Muscle layer of colon (tissue), 2 donors: ENCODE measurements around the gene ZC3H12D.

Experiments used
- H3K27ac ChIP-seq: one replicate; pipeline ENCODE4 v1.7.0; 2013; ENCODE audit warnings: low read depth, mild to moderate bottlenecking, low read length, moderate library complexity
- H3K27me3 ChIP-seq, 2 donors: one replicate each; pipeline ENCODE4 v1.7.0; 2013; ENCODE audit warnings: low read length in 2 of 2, mild to moderate bottlenecking in 2 of 2; ENCODE audit not compliant: insufficient read depth in 2 of 2, control insufficient read depth in 1 of 2
- H3K36me3 ChIP-seq: one replicate; pipeline ENCODE4 v1.7.0; 2013; ENCODE audit warnings: mild to moderate bottlenecking, low read length; ENCODE audit not compliant: insufficient read depth
- H3K4me1 ChIP-seq: one replicate; pipeline ENCODE4 v1.7.0; 2013; ENCODE audit warnings: mild to moderate bottlenecking, low read length; ENCODE audit not compliant: insufficient read depth
- H3K4me3 ChIP-seq, 2 donors: one replicate each; pipeline ENCODE4 v1.7.0; 2013; ENCODE audit warnings: low read length in 2 of 2, low read depth in 1 of 2, mild to moderate bottlenecking in 1 of 2, moderate library complexity in 1 of 2
- H3K9ac ChIP-seq: one replicate; pipeline ENCODE4 v1.7.0; 2013; ENCODE audit warnings: low read length
- H3K9me3 ChIP-seq: one replicate; pipeline ENCODE4 v1.7.0; 2013; ENCODE audit warnings: mild to moderate bottlenecking, low read length
- donor health status: abdominal sarcoma.
- donor health status: Adenocarcinoma of cecum.

ZC3H12D gene

DNA sequence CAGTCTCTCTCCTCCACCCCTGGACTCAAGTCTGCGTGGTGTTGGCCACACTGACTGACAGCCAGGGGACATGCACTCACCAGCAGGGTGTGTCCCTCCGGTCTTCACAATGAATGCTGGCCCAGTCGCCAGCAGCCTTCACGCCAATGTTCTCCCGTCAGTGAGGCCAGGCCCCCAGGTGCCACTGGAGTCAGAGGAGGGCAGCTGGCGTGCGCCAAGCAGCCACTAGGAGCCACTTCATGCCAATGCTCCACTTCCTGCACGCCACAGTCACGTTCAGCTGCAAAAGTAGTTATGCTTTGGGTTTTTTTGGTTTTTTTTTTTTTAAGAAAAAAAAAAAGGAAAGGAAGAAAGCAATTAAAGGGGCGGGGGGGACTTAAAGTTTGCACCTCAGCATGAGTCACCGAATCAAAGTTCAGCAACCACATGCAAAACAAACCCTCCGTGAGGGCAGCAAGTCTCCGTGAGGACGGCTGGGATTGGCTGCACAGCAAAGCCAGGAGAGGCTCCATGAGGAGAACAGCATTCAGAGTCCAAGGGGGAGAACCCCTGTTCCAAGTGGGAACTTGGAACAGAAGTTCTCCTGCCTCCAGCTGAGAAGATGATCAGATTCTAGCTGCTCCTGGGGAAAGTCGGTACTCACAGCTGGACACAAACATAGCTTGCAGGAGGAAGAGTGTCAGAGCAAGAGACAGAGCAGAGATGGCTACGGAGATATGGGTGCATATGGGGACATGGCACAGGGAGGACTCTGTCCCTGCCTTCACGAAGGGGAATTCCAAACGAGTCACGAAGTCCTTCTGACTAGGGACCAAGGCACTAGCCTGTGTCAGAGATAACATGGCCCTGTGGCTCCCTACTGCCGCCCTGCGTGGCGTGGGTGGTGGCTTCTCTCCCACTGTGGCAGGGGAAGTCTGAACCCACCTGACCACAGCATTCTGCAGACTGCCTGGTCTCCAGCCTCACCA lies at the start of gene ZC3H12D:
Gene ZC3H12D (minus strand): TSS at position 282 of the 968 bp plus-strand sequence. CDS start 10,471 bp downstream, outside the sequence.
- H3K9me3 ChIP-seq, result no peaks in the 10 kb centered on the region
- no peak within 1 kb of the TSS for H3K27ac ChIP-seq
- no peaks in the 10 kb centered on the region for H3K36me3 ChIP-seq
- H3K9ac ChIP-seq, result no peak within 1 kb of the TSS
- no peaks in the 10 kb centered on the region for H3K4me1 ChIP-seq
- no peak within 1 kb of the TSS for H3K4me3 ChIP-seq
- no peaks in the 10 kb centered on the region for H3K27me3 ChIP-seq

DNA sequence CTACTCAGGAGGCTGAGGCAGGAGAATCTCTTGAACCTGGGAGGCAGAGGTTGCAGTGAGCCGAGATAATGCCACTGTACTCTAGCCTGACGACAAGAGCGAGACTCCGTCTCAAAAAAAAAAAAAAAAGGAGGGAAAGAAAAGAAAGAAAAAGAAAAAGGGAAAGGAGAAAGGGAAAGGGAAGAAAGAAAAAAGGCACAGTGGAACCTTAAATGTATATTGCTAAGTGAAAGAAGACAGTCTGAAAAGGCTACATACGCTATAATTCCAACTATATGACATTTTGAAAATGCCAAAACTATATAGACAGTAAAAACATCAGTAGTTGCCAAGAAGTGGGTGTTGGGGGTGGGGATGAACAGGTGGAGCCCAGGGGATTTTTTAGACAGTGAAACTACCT lies 44.8 kb upstream of the ZC3H12D start:
- no peaks in the 10 kb centered on the region for H3K9me3 ChIP-seq
- H3K4me1 ChIP-seq, result no peaks in the 10 kb centered on the region
- H3K36me3 ChIP-seq, result peaks cover 57% of the 10 kb centered on the region
- H3K27ac ChIP-seq, result no peak overlapping the region
- no peak overlapping the region for H3K9ac ChIP-seq
- H3K27me3 ChIP-seq, result no peaks in the 10 kb centered on the region
- H3K4me3 ChIP-seq, result no peak overlapping the region

DNA sequence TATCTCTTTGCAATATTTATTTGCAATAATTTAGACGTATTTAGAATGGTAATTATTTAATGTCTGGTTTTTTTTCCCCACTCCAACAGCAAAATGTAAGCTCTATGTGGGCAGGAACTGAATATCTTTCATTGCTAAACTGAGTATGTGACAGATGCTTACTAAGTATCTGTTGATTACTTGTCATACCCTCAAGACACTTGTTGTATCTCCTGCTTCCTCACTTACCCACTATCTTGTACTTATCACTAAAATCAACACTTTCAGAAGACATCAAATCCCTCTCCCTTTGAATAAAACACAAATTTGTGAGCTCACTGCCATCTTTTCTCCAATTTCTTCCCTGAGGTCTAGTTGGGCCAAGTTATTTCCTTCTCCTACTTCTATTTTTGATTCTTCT lies 30.7 kb upstream of the ZC3H12D start:
- no peaks in the 10 kb centered on the region for H3K27me3 ChIP-seq
- H3K36me3 ChIP-seq, result peaks cover 14% of the 10 kb centered on the region
- H3K4me1 ChIP-seq, result no peaks in the 10 kb centered on the region
- no peak overlapping the region for H3K9ac ChIP-seq
- H3K4me3 ChIP-seq, result no peak overlapping the region
- H3K9me3 ChIP-seq, result no peaks in the 10 kb centered on the region
- no peak overlapping the region for H3K27ac ChIP-seq

DNA sequence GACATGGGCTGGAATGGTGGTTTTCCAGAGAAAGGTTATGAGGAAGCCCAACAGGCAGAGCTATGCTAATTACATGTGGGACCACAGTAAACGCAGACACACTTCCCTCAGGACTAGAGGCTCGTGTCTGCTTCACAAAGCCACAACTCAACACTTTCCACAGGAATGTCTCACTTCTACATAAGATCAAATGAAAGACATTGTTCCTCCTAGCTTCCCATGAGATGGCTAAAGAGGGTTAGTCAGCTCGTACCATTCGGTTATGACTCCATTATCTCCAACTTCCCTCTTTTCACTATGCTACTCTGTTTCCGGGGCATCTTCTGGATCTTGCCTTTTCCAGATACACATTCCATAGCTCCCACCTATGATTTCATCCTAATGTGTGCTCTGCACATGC lies 29.1 kb upstream of the ZC3H12D start:
- Histone ChIP-seq H3K4me1 (no peaks in the 10 kb centered on the region), H3K9me3 (no peaks in the 10 kb centered on the region), H3K36me3 (peaks cover 13% of the 10 kb centered on the region), H3K4me3 (no peak overlapping the region), H3K27me3 (no peaks in the 10 kb centered on the region), H3K9ac (no peak overlapping the region), H3K27ac (no peak overlapping the region)

DNA sequence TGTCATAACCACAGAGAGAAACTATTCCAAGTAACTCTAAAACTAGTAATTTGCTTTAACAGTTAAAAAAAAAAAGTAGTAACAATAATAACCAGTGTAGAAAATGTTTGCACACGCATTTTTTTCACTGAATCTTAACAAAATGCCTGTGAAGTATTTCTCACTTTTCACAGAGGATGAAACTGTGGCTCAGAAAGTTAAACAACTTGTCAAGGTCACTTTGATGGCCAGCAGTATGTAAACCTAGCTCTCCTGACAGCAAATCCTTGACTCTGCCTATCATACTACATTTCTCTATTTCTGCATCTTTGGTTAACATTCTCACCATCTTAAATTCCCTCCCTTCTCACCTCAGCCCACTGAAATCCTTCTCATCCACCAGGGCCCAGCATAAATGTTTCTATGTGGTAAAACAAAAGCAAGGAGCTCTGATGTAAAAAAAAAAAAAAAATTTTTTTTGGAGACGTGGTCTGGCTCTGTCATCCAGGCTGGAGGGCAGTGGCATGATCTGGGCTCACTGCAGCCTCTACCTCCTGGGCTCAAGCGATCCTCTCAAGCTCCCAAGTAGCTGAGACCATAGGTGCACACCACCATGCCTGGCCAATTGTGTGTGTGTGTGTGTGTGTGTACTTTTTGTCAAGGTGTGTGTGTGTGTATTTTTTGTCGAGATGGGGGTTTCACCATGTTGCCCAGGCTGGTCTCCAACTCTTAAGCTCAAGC lies 26.1 kb upstream of the ZC3H12D start:
- H3K4me3 ChIP-seq, result no peak overlapping the region
- H3K4me1 ChIP-seq, result no peaks in the 10 kb centered on the region
- H3K9ac ChIP-seq, result no peak overlapping the region
- no peaks in the 10 kb centered on the region for H3K9me3 ChIP-seq
- no peak overlapping the region for H3K27ac ChIP-seq
- H3K36me3 ChIP-seq, result peaks cover 13% of the 10 kb centered on the region
- H3K27me3 ChIP-seq, result no peaks in the 10 kb centered on the region

DNA sequence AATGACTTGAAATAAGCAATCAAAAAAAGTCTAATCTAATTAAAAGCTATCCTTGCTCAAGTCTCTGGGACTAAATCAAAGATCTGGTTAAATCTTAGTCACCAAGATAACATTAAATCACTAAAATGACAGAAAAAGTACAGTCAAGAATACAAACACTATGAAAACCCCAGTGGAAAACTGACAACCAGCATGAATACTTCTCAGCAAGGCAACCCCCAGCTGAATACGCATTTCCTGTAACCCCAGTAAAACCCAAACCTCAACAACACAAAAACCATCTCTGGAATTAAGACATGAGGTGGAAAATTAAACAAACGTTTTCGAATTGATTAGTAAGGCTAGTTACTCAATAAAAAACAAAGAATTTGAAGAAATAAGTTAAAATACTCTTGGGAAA lies 23.7 kb upstream of the ZC3H12D start:
- Histone ChIP-seq H3K9ac (no peak overlapping the region), H3K27me3 (no peaks in the 10 kb centered on the region), H3K36me3 (peaks cover 21% of the 10 kb centered on the region)

DNA sequence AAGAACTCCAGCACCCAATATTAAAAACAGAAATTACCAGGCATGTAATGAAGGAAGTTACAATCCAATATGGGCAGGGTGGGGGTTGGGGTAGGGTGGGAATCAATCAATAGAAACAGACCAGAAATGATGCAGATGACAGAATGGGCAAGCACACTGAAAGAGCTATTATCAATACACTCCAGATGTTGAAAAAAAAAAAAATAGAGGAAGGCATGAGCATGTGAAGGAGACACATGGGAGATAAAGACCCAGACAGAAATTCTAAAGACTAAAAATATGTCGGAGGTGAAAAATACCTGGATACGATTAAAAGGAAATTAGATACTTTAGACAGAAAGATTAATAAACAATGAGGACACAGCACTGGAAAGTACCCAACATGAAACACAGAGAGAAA lies 19.1 kb upstream of the ZC3H12D start:
- Histone ChIP-seq H3K4me3 (no peak overlapping the region), H3K36me3 (peaks cover 8% of the 10 kb centered on the region), H3K27ac (no peak overlapping the region), H3K4me1 (no peaks in the 10 kb centered on the region), H3K9ac (no peak overlapping the region), H3K27me3 (no peaks in the 10 kb centered on the region), H3K9me3 (no peaks in the 10 kb centered on the region)

More for the DNA sequence above, 23.7 kb upstream of the ZC3H12D start:
- H3K4me1 ChIP-seq, result no peaks in the 10 kb centered on the region
- no peak overlapping the region for H3K4me3 ChIP-seq
- no peak overlapping the region for H3K27ac ChIP-seq
- H3K9me3 ChIP-seq, result no peaks in the 10 kb centered on the region

DNA sequence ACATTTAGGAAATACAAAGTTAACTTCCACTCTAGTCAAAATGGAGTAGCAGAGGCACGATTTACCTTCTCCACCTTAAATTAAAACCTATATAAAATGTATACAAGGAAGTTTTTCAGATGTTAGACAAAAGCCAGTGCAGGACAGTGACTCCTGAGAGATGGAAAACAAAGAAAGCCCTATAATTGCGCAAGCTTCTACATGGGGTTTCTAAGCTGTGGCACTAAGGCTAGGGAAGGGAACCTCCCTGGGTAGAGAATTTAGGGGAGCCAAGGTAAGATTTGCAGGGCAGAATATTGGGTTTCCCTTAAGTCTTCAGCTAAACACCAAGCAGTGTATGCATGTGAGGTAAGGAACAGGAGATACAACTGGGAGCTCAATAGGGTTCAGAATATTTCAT lies 18.5 kb upstream of the ZC3H12D start:
- Histone ChIP-seq H3K9ac (no peak overlapping the region), H3K4me1 (no peaks in the 10 kb centered on the region), H3K27ac (no peak overlapping the region), H3K36me3 (peaks cover 8% of the 10 kb centered on the region), H3K27me3 (no peaks in the 10 kb centered on the region), H3K9me3 (no peaks in the 10 kb centered on the region), H3K4me3 (no peak overlapping the region)

DNA sequence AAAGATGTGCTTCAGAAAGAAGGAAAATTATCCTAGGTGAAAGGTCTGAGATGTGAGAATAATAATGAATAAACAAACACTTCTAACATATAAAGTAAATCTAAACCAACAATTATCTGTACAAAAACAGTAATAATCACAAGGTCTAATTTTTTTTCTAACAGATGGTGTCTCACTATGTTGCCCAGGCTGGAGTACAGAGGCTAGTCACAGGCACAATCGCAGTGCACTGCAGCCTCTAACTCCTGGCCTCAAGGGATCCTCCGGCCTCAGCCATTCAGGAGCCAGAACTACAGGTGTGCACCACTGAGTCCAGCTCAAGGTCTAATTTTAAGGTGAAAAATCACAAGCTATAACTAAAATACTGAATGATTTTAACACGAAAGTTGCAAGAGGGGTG lies 17.0 kb upstream of the ZC3H12D start:
- no peak overlapping the region for H3K9ac ChIP-seq
- H3K4me1 ChIP-seq, result no peaks in the 10 kb centered on the region
- no peaks in the 10 kb centered on the region for H3K9me3 ChIP-seq
- peaks cover 8% of the 10 kb centered on the region for H3K36me3 ChIP-seq
- no peak overlapping the region for H3K4me3 ChIP-seq
- H3K27me3 ChIP-seq, result no peaks in the 10 kb centered on the region
- H3K27ac ChIP-seq, result no peak overlapping the region

DNA sequence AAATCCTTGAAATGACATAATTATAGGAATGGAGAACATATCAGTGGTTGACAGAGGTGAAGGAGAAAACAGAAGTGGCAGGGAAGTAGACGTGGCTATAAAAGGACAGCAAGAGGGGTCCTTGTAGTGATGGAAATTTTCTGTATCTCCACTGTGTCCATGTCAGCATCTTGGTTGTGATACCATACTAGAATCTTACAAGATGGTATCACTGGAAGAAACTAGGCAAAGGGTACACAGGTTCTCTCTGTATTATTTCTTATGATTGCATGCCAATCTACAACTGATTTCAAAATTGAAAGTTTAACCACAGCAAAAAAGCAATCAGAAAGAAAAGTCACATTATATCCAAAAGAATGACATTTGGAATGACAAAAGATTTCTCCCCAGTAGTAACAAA lies 16.4 kb upstream of the ZC3H12D start:
- Histone ChIP-seq H3K4me1 (no peaks in the 10 kb centered on the region), H3K27me3 (no peaks in the 10 kb centered on the region), H3K36me3 (peaks cover 8% of the 10 kb centered on the region), H3K4me3 (no peak overlapping the region), H3K9ac (no peak overlapping the region), H3K9me3 (no peaks in the 10 kb centered on the region), H3K27ac (no peak overlapping the region)

DNA sequence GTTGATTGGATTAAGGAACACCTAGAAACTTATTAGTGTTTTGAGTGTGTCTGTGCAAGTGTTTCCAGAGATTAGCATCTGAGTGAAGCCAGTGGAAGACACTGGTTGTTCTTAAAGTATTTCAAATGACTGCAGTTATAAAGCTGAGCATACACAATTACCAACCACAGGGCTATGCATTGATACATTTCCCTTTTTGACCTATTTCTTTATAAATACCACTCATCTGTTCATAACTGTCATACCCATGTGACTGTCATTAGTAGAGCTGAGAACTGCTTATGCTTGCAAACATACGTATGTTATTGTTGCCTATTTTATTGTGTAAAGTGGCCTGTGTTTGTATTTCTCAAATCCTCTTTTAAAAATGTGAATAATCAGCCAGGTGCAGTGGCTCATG lies 15.3 kb upstream of the ZC3H12D start:
- Histone ChIP-seq H3K9ac (no peak overlapping the region), H3K9me3 (no peaks in the 10 kb centered on the region), H3K36me3 (peaks cover 5% of the 10 kb centered on the region), H3K4me1 (no peaks in the 10 kb centered on the region), H3K27me3 (no peaks in the 10 kb centered on the region), H3K4me3 (no peak overlapping the region), H3K27ac (no peak overlapping the region)
